IMR-90 (cell line): Measurements from ENCODE around the gene ARAP3.

Experiments used
- BHLHE40 ChIP-seq: fragments of 150-350 bp; IDR thresholded peaks from 2 replicates; pipeline ENCODE4 v1.6.1; 2016; ENCODE audit warnings: mild to moderate bottlenecking, low read depth, low read length
- CEBPB ChIP-seq: IDR thresholded peaks from 2 replicates; pipeline ENCODE4 v1.6.1; 2012; ENCODE audit warnings: low read depth, low read length, improper control_type of control experiment
- CHD1 ChIP-seq: IDR thresholded peaks from 2 replicates; pipeline ENCODE4 v1.6.1; 2012; ENCODE audit warnings: low read depth, low read length, improper control_type of control experiment
- CTCF ChIP-seq: conservative IDR thresholded peaks from 2 replicates; pipeline ENCODE4 v1.5.1; 2012; ENCODE audit warnings: mild to moderate bottlenecking, low read depth, low read length, improper control_type of control experiment
- ELK1 ChIP-seq: fragments of 150-350 bp; IDR thresholded peaks from 2 replicates; pipeline ENCODE4 v1.6.1; 2016; ENCODE audit warnings: low read depth, mild to moderate bottlenecking, low read length, moderate library complexity, borderline replicate concordance
- FOS ChIP-seq: fragments of 150-350 bp; IDR thresholded peaks from 2 replicates; pipeline ENCODE4 v1.6.1; 2016; ENCODE audit warnings: low read depth, low read length
- MAFK ChIP-seq: IDR thresholded peaks from 2 replicates; pipeline ENCODE4 v1.6.1; 2012; ENCODE audit warnings: low read depth, low read length, improper control_type of control experiment
- MXI1 ChIP-seq: IDR thresholded peaks from 2 replicates; pipeline ENCODE4 v1.6.1; 2012; ENCODE audit warnings: low read depth, mild to moderate bottlenecking, low read length, moderate library complexity, borderline replicate concordance
- NFE2L2 ChIP-seq: fragments of 150-350 bp; IDR thresholded peaks from 2 replicates; pipeline ENCODE4 v1.6.1; 2016; ENCODE audit warnings: low read depth, mild to moderate bottlenecking, low read length
- POLR2A ChIP-seq: IDR thresholded peaks from 2 replicates; pipeline ENCODE4 v1.6.1; 2012; ENCODE audit warnings: mild to moderate bottlenecking, low read depth, low read length
- RAD21 ChIP-seq: IDR thresholded peaks from 2 replicates; pipeline ENCODE4 v1.6.1; 2012; ENCODE audit warnings: low read length, improper control_type of control experiment
- RCOR1 ChIP-seq: IDR thresholded peaks from 2 replicates; pipeline ENCODE4 v1.6.1; 2012; ENCODE audit warnings: mild to moderate bottlenecking, low read length, improper control_type of control experiment; ENCODE audit not compliant: insufficient replicate concordance
- SMC3 ChIP-seq: fragments of 150-350 bp; IDR thresholded peaks from 2 replicates; pipeline ENCODE4 v1.6.1; 2016; ENCODE audit warnings: low read depth, mild to moderate bottlenecking, antibody characterized with exemption, low read length, moderate library complexity

- TF ChIP-seq POLR2A (peak; percentile 70; the same call in 1 of the 2 replicates), CTCF (peak; percentile 99), RCOR1 (no peak), CHD1 (peak; percentile 88; the same call in 1 of the 2 replicates), RAD21 (peak; percentile 85), ELK1 (no peak), BHLHE40 (peak; percentile 88), CEBPB (no peak), SMC3 (peak; percentile 96), FOS (no peak), NFE2L2 (no peak), MXI1 (peak; percentile 99), MAFK (no peak)
These were observed 63.1 kb downstream of the ARAP3 start, which contains the start of gene DIAPH1 for GRCh38 chr5:141618804-141619554.
